ENCODE results near the gene CSTB. TPM values are rescaled to one million over a fixed set of nuclear protein-coding genes. Genes with fewer than 3 reads are reported as not detected.

The CSTB gene
- total RNA-seq, 1 donor from 2014 or later, result 7.1 TPM

GRCh38 chr21:43735236-43736091 lies 40.6 kb downstream of the CSTB start:
- Histone ChIP-seq H3K27me3 (no peaks in the 10 kb centered on the region), H3K9me3 (ENCODE audit: low read depth) (no peaks in the 10 kb centered on the region), H3K9ac (no peak overlapping the region), H2AFZ (replicated peaks) (no peak overlapping the region), H3K36me3 (no peaks in the 10 kb centered on the region), H3K4me1 (no peaks in the 10 kb centered on the region), H4K20me1 (ENCODE audit: low read depth) (peaks cover 7% of the 10 kb centered on the region), H3K4me2 (no peak overlapping the region), H3K79me2 (ENCODE audit: low read depth) (peaks cover 10% of the 10 kb centered on the region), H3F3A (ENCODE audit: low read depth) (peaks cover 14% of the 10 kb centered on the region), H3K4me3 (no peak overlapping the region), H3K27ac (no peak overlapping the region)
- peaks cover 6% of the 10 kb centered on the region for H3K27me3 Mint-ChIP-seq (ENCODE audit: insufficient read depth, low read depth)
- no peak for TF ChIP-seq EZH2phosphoT487 (IDR thresholded peaks at IDR 0.05)
- no peak for TF ChIP-seq EZH2 (IDR thresholded peaks at IDR 0.05)
- no peak for DNase-seq (ENCODE audit: low spot score)
- peaks cover 7% of the 10 kb centered on the region for H3K36me3 Mint-ChIP-seq
- peaks cover 31% of the 10 kb centered on the region for H3K4me1 Mint-ChIP-seq
- H3K4me3 Mint-ChIP-seq, result no peak overlapping the region
- H3K9me3 Mint-ChIP-seq, result no peaks in the 10 kb centered on the region
- H3K27ac Mint-ChIP-seq, result no peak overlapping the region

GRCh38 chr21:43734928-43735229 lies 41.2 kb downstream of the CSTB start:
- H3K27ac ChIP-seq, result no peak overlapping the region
- Mint-ChIP-seq H3K27ac (no peak overlapping the region), H3K4me1 (peaks cover 29% of the 10 kb centered on the region), H3K9me3 (no peaks in the 10 kb centered on the region), H3K36me3 (peaks cover 7% of the 10 kb centered on the region), H3K27me3 (ENCODE audit: insufficient read depth, low read depth) (peaks cover 4% of the 10 kb centered on the region), H3K4me3 (no peak overlapping the region)
- H3K36me3 ChIP-seq, result no peaks in the 10 kb centered on the region
- H3F3A ChIP-seq (ENCODE audit: low read depth), result peaks cover 14% of the 10 kb centered on the region
- H2AFZ ChIP-seq (replicated peaks), result no peak overlapping the region
- no peak overlapping the region for H3K4me3 ChIP-seq
- H3K4me1 ChIP-seq, result no peaks in the 10 kb centered on the region
- H4K20me1 ChIP-seq (ENCODE audit: low read depth), result peaks cover under 1% of the 10 kb centered on the region
- H3K4me2 ChIP-seq, result no peak overlapping the region
- peaks cover 16% of the 10 kb centered on the region for H3K79me2 ChIP-seq (ENCODE audit: low read depth)
- H3K9me3 ChIP-seq (ENCODE audit: low read depth), result no peaks in the 10 kb centered on the region
- TF ChIP-seq EZH2 (IDR thresholded peaks at IDR 0.05), result no peak
- TF ChIP-seq EZH2phosphoT487 (IDR thresholded peaks at IDR 0.05), result no peak
- no peak for TF ChIP-seq CTCF (IDR thresholded peaks at IDR 0.05)
- no peak for DNase-seq (ENCODE audit: low spot score)
- H3K27me3 ChIP-seq, result no peaks in the 10 kb centered on the region
- no peak overlapping the region for H3K9ac ChIP-seq

- no peaks in the 10 kb centered on the region for H3K9me3 ChIP-seq (ENCODE audit: low read depth)
- Mint-ChIP-seq H3K36me3 (peaks cover 6% of the 10 kb centered on the region), H3K27me3 (ENCODE audit: insufficient read depth, low read depth) (peaks cover 7% of the 10 kb centered on the region), H3K4me1 (peaks cover 31% of the 10 kb centered on the region), H3K4me3 (no peak overlapping the region), H3K27ac (no peak overlapping the region), H3K9me3 (no peaks in the 10 kb centered on the region)
- DNase-seq (ENCODE audit: low spot score), result no peak
- H3K9ac ChIP-seq, result no peak overlapping the region
- H4K20me1 ChIP-seq (ENCODE audit: low read depth), result no peaks in the 10 kb centered on the region
- H3K36me3 ChIP-seq, result no peaks in the 10 kb centered on the region
- peaks cover 22% of the 10 kb centered on the region for H3K79me2 ChIP-seq (ENCODE audit: low read depth)
- TF ChIP-seq CTCF (IDR thresholded peaks at IDR 0.05) (no peak), EZH2 (IDR thresholded peaks at IDR 0.05) (no peak), EZH2phosphoT487 (IDR thresholded peaks at IDR 0.05) (no peak)
- H3K27ac ChIP-seq, result no peak overlapping the region
- no peak overlapping the region for H2AFZ ChIP-seq (replicated peaks)
- H3K4me3 ChIP-seq, result no peak overlapping the region
- H3F3A ChIP-seq (ENCODE audit: low read depth), result peaks cover 12% of the 10 kb centered on the region
- H3K4me1 ChIP-seq, result no peaks in the 10 kb centered on the region
- H3K4me2 ChIP-seq, result no peak overlapping the region
- no peaks in the 10 kb centered on the region for H3K27me3 ChIP-seq
Observed at GRCh38 chr21:43734131-43734927, 41.8 kb downstream of the CSTB start.
